T-cell (primary cell): ENCODE results near the gene ABCA5. TPM values are rescaled to one million over a fixed set of nuclear protein-coding genes. Genes with fewer than 3 reads are reported as not detected.

Source experiments
- ATAC-seq, 4 experiments: fragments of 200-7000 bp in 3 of 4; fragments of 150-1000 bp in 1 of 4; cut with Tn5 transposase; replicated peaks in 1 of 4; 1 replicate in 3 of 4; 2 replicates in 1 of 4; pipeline ENCODE4 v1.10.0; 2021; ENCODE audit warnings: moderate library complexity in 3 of 4, mild to moderate bottlenecking in 2 of 4, moderate number of reproducible peaks in 1 of 4
- CTCF ChIA-PET, 2 donors: fragments of 300-600 bp; sonication (Branson Sonifier 250); formaldehyde crosslinking; loops; one replicate each; lab custom pipeline; 2022; ENCODE audit warnings: antibody characterized with exemption in 2 of 2; lab: Charles Lee
- POLR2A ChIA-PET, 2 donors: fragments of 300-600 bp; sonication (Branson Sonifier 250); formaldehyde crosslinking; loops; one replicate each; lab custom pipeline; 2022; ENCODE audit warnings: antibody characterized with exemption in 2 of 2; lab: Charles Lee
- DNase-seq, 35 experiments: peaks; one replicate each; pipeline versions ENCODE4 v3.0.0 to v3.0.0-alpha.2; 2013 to 2023
- H3K27ac ChIP-seq: one replicate; pipeline ENCODE4 v1.5.1; 2013; ENCODE audit warnings: low read length
- H3K27me3 ChIP-seq, 2 experiments: replicated peaks in 1 of 2; 1 replicate in 1 of 2; 2 replicates in 1 of 2; pipeline versions ENCODE4 v1.6.1 to v1.7.0; 2013; ENCODE audit warnings: low read length in 1 of 2, mixed read lengths in 1 of 2; ENCODE audit not compliant: control insufficient read depth in 2 of 2, insufficient read depth in 2 of 2; ENCODE audit errors: extremely low read depth in 1 of 2
- H3K36me3 ChIP-seq, 2 donors: 1 replicate in 1 of 2; 2 replicates in 1 of 2; pipeline versions ENCODE4 v1.6.1 to v1.7.0; 2013; ENCODE audit warnings: low read length in 1 of 2; ENCODE audit not compliant: control insufficient read depth in 2 of 2, insufficient read depth in 1 of 2; ENCODE audit errors: extremely low read depth in 1 of 2
- H3K4me1 ChIP-seq, 2 experiments: 1 replicate in 1 of 2; 2 replicates in 1 of 2; pipeline versions ENCODE4 v1.6.1 to v1.7.0; 2013; ENCODE audit warnings: low read length in 2 of 2, mixed read lengths in 1 of 2; ENCODE audit not compliant: insufficient read depth in 2 of 2, control insufficient read depth in 1 of 2; ENCODE audit errors: extremely low read depth in 1 of 2
- H3K4me3 ChIP-seq, 2 donors: 1 replicate in 1 of 2; 2 replicates in 1 of 2; pipeline versions ENCODE4 v1.5.1 to v1.7.0; 2013; ENCODE audit warnings: mild to moderate bottlenecking in 2 of 2, low read length in 1 of 2, moderate library complexity in 1 of 2; ENCODE audit not compliant: control insufficient read depth in 1 of 2; ENCODE audit errors: extremely low read depth in 1 of 2
- H3K9me3 ChIP-seq: 2 replicates; pipeline ENCODE4 v1.7.0; 2013
- H3K27ac Mint-ChIP-seq, 2 donors: one replicate each; pipeline ENCODE4 v1.8.0; 2020 to 2021; ENCODE audit warnings: mild to moderate bottlenecking in 2 of 2, mixed read lengths in 2 of 2
- H3K27me3 Mint-ChIP-seq, 2 donors: one replicate each; pipeline ENCODE4 v1.8.0; 2021 to 2022; ENCODE audit warnings: mixed read lengths in 2 of 2
- H3K36me3 Mint-ChIP-seq: one replicate; pipeline ENCODE4 v1.8.0; 2021; ENCODE audit warnings: mixed read lengths
- H3K4me1 Mint-ChIP-seq, 3 donors: one replicate each; pipeline ENCODE4 v1.8.0; 2020 to 2022; ENCODE audit warnings: mixed read lengths in 3 of 3, mild to moderate bottlenecking in 1 of 3
- H3K4me3 Mint-ChIP-seq, 3 donors: one replicate each; pipeline ENCODE4 v1.8.0; 2020 to 2022; ENCODE audit warnings: mild to moderate bottlenecking in 3 of 3, mixed read lengths in 3 of 3, moderate library complexity in 3 of 3
- H3K9me3 Mint-ChIP-seq, 3 donors: one replicate each; pipeline ENCODE4 v1.8.0; 2020 to 2022; ENCODE audit warnings: mixed read lengths in 3 of 3
- WGBS: methylation state at CpG from one replicate; pipeline ENCODE4 v1.1.5; 2013; ENCODE audit warnings: missing lambda C conversion rate; ENCODE audit not compliant: insufficient coverage; 5-methylcytosine and 5-hydroxymethylcytosine counted together
- total RNA-seq, 35 experiments: library from RNA in 6 of 35; stranded (reverse) in 6 of 35; fragments of 120-200 nt in 1 of 35; gene quantifications; one replicate each; pipeline versions ENCODE4 v1.2.1 to v1.2.4 and lab custom pipeline; 2013 to 2026

The ABCA5 gene
- total RNA-seq: 10 to 100 TPM; 31.9 to 45.2 (median 42.7) TPM
- total RNA-seq (2013): 47.7 TPM
- total RNA-seq (lab: John Stamatoyannopoulos, UW): 22.8 to 115 (median 57.4) reads per million in 29 experiments

GRCh38 chr17:69327060-69327831 is at the start of gene ABCA5:
Gene ABCA5, minus strand, starts transcription at chr17:69327133. Its CDS starts 12,718 bp downstream, at chr17:69314415.
- H3K27me3 Mint-ChIP-seq: peaks cover 7 to 8% of the 10 kb centered on the region in 2 donors
- ATAC-seq (peak; percentile 93 to 97 (median 94)), DNase-seq (peak; percentile 73 to 96 (median 85))
- Histone ChIP-seq H3K4me3 (peak within 1 kb of the TSS; percentile 84 to 85), H3K4me1 (peaks cover 10 to 18% of the 10 kb centered on the region in 2 experiments), H3K27me3 (no peaks in the 10 kb centered on the region), H3K9me3 (no peaks in the 10 kb centered on the region), H3K36me3 (peaks cover 0 to 2% of the 10 kb centered on the region in 2 donors), H3K27ac (peak within 1 kb of the TSS; percentile 85)
- peaks cover 3% of the 10 kb centered on the region for H3K36me3 Mint-ChIP-seq
- under 1% methylated on average over 69 of the region's 74 CpGs for WGBS
- CTCF ChIA-PET: interaction anchor here in 1 of 2 donors (1.0 to 1.7 kb wide), 3 partner anchors 8 to 195 kb away, joined by 4 to 7 read pairs (median 6); partner anchors contain the start of gene MAP2K6
- peak within 1 kb of the TSS; percentile 98 to 99 for H3K27ac Mint-ChIP-seq
- H3K4me1 Mint-ChIP-seq: peaks cover 30 to 38% (median 30%) of the 10 kb centered on the region in 3 donors
- no peaks in the 10 kb centered on the region for H3K9me3 Mint-ChIP-seq
- peak within 1 kb of the TSS; percentile 92 to 95 (median 94) for H3K4me3 Mint-ChIP-seq
- POLR2A ChIA-PET: interaction anchor here in 1 of 2 donors (0.6 kb wide), 1 partner anchor 15 kb away, joined by 3 read pairs; no protein-coding TSS in a partner anchor

GRCh38 chr17:69375229-69375628 is 48.3 kb upstream of the ABCA5 start:
- H3K4me3 Mint-ChIP-seq: no peak overlapping the region
- no peak for DNase-seq
- H3K4me1 Mint-ChIP-seq: peaks cover 2 to 9% (median 2%) of the 10 kb centered on the region in 3 donors
- H3K27me3 Mint-ChIP-seq: peaks cover 4 to 5% of the 10 kb centered on the region in 2 donors
- Histone ChIP-seq H3K27ac (no peak overlapping the region), H3K9me3 (no peaks in the 10 kb centered on the region), H3K4me1 (peaks cover 0 to 6% of the 10 kb centered on the region in 2 experiments), H3K4me3 (no peak overlapping the region), H3K27me3 (peaks cover 0 to under 1% of the 10 kb centered on the region in 2 experiments), H3K36me3 (no peaks in the 10 kb centered on the region)
- WGBS: no CpG with 5 or more reads among the region's 2 CpGs
- no peak for ATAC-seq
- POLR2A ChIA-PET: interaction anchor here in 1 of 2 donors (0.6 kb wide), 1 partner anchor 129 kb away, joined by 3 read pairs; no protein-coding TSS in a partner anchor
- CTCF ChIA-PET: interaction anchor here in 1 of 2 donors (0.7 kb wide), 1 partner anchor 22 kb away, joined by 3 read pairs; no protein-coding TSS in a partner anchor
- H3K27ac Mint-ChIP-seq: no peak overlapping the region
- H3K36me3 Mint-ChIP-seq: no peaks in the 10 kb centered on the region
- no peaks in the 10 kb centered on the region for H3K9me3 Mint-ChIP-seq

DNA sequence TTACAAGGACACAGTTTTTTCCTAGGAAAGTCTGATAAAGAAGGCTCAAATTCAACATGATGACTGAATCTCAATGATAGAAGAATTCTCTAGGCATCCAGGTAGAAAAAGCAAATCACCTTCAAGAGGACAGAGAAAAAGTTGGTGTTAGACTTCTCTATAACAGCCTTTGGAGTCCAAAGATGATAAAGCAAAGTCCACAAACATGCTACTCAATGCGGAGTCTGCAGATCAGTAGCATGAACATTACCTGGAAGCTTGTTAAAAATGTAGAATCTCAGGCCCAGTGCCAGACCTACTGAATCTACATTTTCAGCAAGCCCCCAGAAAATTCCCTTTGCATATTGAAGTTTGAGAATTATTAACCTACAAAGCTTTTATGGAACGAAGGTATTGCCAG is 46.1 kb upstream of the ABCA5 start:
- POLR2A ChIA-PET: no interaction called here
- no peak overlapping the region for H3K4me3 ChIP-seq
- Mint-ChIP-seq H3K36me3 (no peaks in the 10 kb centered on the region), H3K9me3 (no peaks in the 10 kb centered on the region), H3K27ac (no peak overlapping the region), H3K4me3 (no peak overlapping the region), H3K27me3 (peaks cover 17 to 19% of the 10 kb centered on the region in 2 donors), H3K4me1 (peaks cover 2 to 9% (median 2%) of the 10 kb centered on the region in 3 donors)
- no peak overlapping the region for H3K27ac ChIP-seq
- no peaks in the 10 kb centered on the region for H3K36me3 ChIP-seq
- H3K27me3 ChIP-seq: peaks cover 0 to 3% of the 10 kb centered on the region in 2 experiments
- H3K4me1 ChIP-seq: peaks cover 0 to 6% of the 10 kb centered on the region in 2 experiments
- no peak for ATAC-seq
- no peak for DNase-seq
- 100% methylated on average over 1 of the region's 2 CpGs for WGBS
- H3K9me3 ChIP-seq: no peaks in the 10 kb centered on the region
- CTCF ChIA-PET: no interaction called here

DNA sequence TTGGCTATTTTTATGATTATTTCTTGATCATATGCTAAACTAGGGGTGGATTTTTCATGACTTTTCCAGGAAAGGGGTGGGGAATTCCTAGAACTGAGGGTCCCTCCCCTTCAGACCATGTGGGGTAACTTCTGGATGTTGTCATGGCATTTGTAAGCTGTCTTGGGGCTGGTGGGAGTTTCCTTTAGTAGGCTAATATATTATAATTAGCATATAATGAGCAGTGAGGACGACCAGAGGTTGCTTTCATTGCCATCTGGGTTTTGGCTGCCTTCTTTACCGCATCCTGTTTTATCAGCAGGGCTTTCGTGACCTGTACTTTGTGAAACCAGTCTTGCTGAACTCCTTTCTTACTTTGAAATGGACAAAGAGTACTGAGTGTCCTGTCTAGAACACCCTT is 40.4 kb upstream of the ABCA5 start:
- POLR2A ChIA-PET: no interaction called here
- WGBS: 58% methylated on average over 3 of the region's 3 CpGs
- no peaks in the 10 kb centered on the region for H3K9me3 ChIP-seq
- Mint-ChIP-seq H3K4me3 (no peak overlapping the region), H3K27ac (no peak overlapping the region), H3K27me3 (peaks cover 22 to 28% of the 10 kb centered on the region in 2 donors), H3K9me3 (no peaks in the 10 kb centered on the region), H3K36me3 (no peaks in the 10 kb centered on the region), H3K4me1 (no peaks in the 10 kb centered on the region)
- no peaks in the 10 kb centered on the region for H3K36me3 ChIP-seq
- ATAC-seq (no peak), DNase-seq (no peak)
- H3K4me1 ChIP-seq: no peaks in the 10 kb centered on the region
- CTCF ChIA-PET: no interaction called here
- no peak overlapping the region for H3K4me3 ChIP-seq
- peaks cover 0 to 9% of the 10 kb centered on the region in 2 experiments for H3K27me3 ChIP-seq
- H3K27ac ChIP-seq: no peak overlapping the region

DNA sequence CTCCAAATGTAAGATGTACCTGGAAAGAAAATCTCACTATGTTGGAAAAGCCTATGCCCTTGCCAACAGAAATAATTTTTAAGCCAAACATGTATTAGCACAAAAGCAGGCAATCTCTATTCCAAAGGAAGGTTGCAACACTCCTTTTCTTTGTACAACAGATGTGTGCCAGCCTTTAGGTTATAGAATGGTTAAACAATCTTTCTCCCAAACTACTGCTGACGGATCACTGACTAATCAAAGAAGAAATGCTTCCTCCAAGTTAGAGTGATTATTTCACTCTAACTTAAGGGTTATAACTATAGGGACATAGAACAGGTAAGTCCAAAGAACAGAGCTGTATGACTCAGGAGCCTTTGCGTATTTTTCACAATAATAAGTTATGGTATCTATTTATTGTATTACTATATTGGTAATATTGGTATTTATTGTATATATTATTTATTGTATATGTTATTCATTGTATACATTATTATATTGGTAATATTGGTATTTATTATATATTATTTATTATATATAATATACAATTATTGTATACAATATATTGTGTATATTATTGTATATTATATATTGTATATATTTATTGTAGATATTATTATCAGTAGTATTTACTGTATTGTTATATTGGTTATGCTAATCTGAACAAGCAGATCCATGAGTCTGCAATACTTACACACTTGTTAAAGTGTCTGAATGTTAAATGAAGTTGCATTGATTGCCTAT is 36.7 kb upstream of the ABCA5 start:
- Mint-ChIP-seq H3K27me3 (peaks cover 12 to 14% of the 10 kb centered on the region in 2 donors), H3K27ac (no peak overlapping the region), H3K4me3 (no peak overlapping the region), H3K4me1 (peaks cover 0 to 3% (median 0%) of the 10 kb centered on the region in 3 donors), H3K9me3 (no peaks in the 10 kb centered on the region), H3K36me3 (no peaks in the 10 kb centered on the region)
- Histone ChIP-seq H3K27me3 (peaks cover 0 to 6% of the 10 kb centered on the region in 2 experiments), H3K4me1 (no peaks in the 10 kb centered on the region), H3K36me3 (no peaks in the 10 kb centered on the region), H3K4me3 (no peak overlapping the region), H3K9me3 (no peaks in the 10 kb centered on the region), H3K27ac (no peak overlapping the region)
- POLR2A ChIA-PET: no interaction called here
- WGBS: no CpG with 5 or more reads among the region's 2 CpGs
- ATAC-seq (no peak), DNase-seq (no peak)
- CTCF ChIA-PET: no interaction called here

GRCh38 chr17:69361156-69361555 is 34.2 kb upstream of the ABCA5 start:
- Mint-ChIP-seq H3K27ac (no peak overlapping the region), H3K9me3 (no peaks in the 10 kb centered on the region), H3K4me3 (no peak overlapping the region), H3K27me3 (peaks cover 0 to under 1% of the 10 kb centered on the region in 2 donors), H3K36me3 (no peaks in the 10 kb centered on the region), H3K4me1 (peaks cover 0 to 3% (median 0%) of the 10 kb centered on the region in 3 donors)
- peaks cover 0 to 2% of the 10 kb centered on the region in 2 experiments for H3K27me3 ChIP-seq
- CTCF ChIA-PET: interaction anchor here in 1 of 2 donors (0.7 to 0.8 kb wide), 2 partner anchors 27 to 85 kb away, joined by 3 read pairs; no protein-coding TSS in a partner anchor
- no peaks in the 10 kb centered on the region for H3K4me1 ChIP-seq
- POLR2A ChIA-PET: no interaction called here
- H3K4me3 ChIP-seq: no peak overlapping the region
- DNase-seq (no peak), ATAC-seq (no peak)
- no peaks in the 10 kb centered on the region for H3K36me3 ChIP-seq
- no peak overlapping the region for H3K27ac ChIP-seq
- no peaks in the 10 kb centered on the region for H3K9me3 ChIP-seq
